Loucy (cell line): Measurements from ENCODE around the gene EIF4H.

Experiments used
- H2AFZ ChIP-seq: fragments of 200-600 bp; sonication (generic); 2 replicates; pipeline ENCODE4 v1.6.0; 2016; ENCODE audit warnings: antibody characterized with exemption, mild to moderate bottlenecking, low read length, moderate library complexity
- H3F3A ChIP-seq: fragments of 200-600 bp; 2 replicates; pipeline ENCODE4 v1.6.0; 2016; ENCODE audit warnings: antibody characterized with exemption, low read depth, mild to moderate bottlenecking
- H3K27me3 ChIP-seq: fragments of 200-600 bp; sonication (generic); 2 replicates; pipeline ENCODE4 v1.6.1; 2014; ENCODE audit warnings: low read length, mild to moderate bottlenecking; ENCODE audit not compliant: insufficient read depth, poor library complexity, severe bottlenecking
- H3K36me3 ChIP-seq: fragments of 200-600 bp; sonication (generic); 2 replicates; pipeline ENCODE4 v1.6.1; 2016; ENCODE audit warnings: low read length; ENCODE audit not compliant: insufficient read depth
- H3K4me1 ChIP-seq: fragments of 200-600 bp; sonication (generic); 2 replicates; pipeline ENCODE4 v1.5.1; 2014; ENCODE audit warnings: low read length, mild to moderate bottlenecking; ENCODE audit not compliant: insufficient read depth, poor library complexity, severe bottlenecking
- H3K4me2 ChIP-seq: fragments of 200-600 bp; sonication (generic); 2 replicates; pipeline ENCODE4 v1.6.0; 2014; ENCODE audit warnings: antibody characterized with exemption, low read length, low read depth, mild to moderate bottlenecking; ENCODE audit not compliant: poor library complexity, severe bottlenecking
- H3K4me3 ChIP-seq: fragments of 200-600 bp; sonication (generic); 2 replicates; pipeline ENCODE4 v1.5.1; 2014; ENCODE audit warnings: low read length, mild to moderate bottlenecking, mixed read lengths; ENCODE audit not compliant: poor library complexity, severe bottlenecking
- H3K79me2 ChIP-seq: fragments of 200-600 bp; sonication (generic); 2 replicates; pipeline ENCODE4 v1.6.1; 2014; ENCODE audit warnings: low read length; ENCODE audit not compliant: insufficient read depth
- H3K9ac ChIP-seq: fragments of 200-600 bp; sonication (generic); 2 replicates; pipeline ENCODE4 v1.6.0; 2014; ENCODE audit warnings: mild to moderate bottlenecking, low read depth, low read length, moderate library complexity; ENCODE audit not compliant: poor library complexity, severe bottlenecking
- H3K9me2 ChIP-seq: fragments of 200-600 bp; sonication (generic); replicated peaks from 2 replicates; pipeline ENCODE4 v1.6.1; 2016; ENCODE audit warnings: low read depth, low read length, mixed read lengths
- H3K9me3 ChIP-seq: fragments of 200-600 bp; sonication (generic); 2 replicates; pipeline ENCODE4 v1.6.1; 2014; ENCODE audit warnings: mild to moderate bottlenecking, antibody characterized with exemption, low read length, low read depth; ENCODE audit not compliant: insufficient read depth
- H4K20me1 ChIP-seq: fragments of 200-600 bp; sonication (generic); 2 replicates; pipeline ENCODE4 v1.6.0; 2014; ENCODE audit warnings: antibody characterized with exemption, low read length, mild to moderate bottlenecking; ENCODE audit not compliant: insufficient read depth, poor library complexity, severe bottlenecking
- EZH2phosphoT487 ChIP-seq: fragments of 200-600 bp; IDR thresholded peaks from 2 replicates; pipeline ENCODE4 v1.6.1; 2018; ENCODE audit warnings: antibody characterized with exemption, mild to moderate bottlenecking, moderate library complexity, borderline replicate concordance
- TF ChIP-seq, protein P1 (sequence below): fragments of 200-600 bp; sonication (generic); conservative IDR thresholded peaks from 2 replicates; pipeline ENCODE4 v1.5.1; 2014; ENCODE audit warnings: mild to moderate bottlenecking, antibody characterized with exemption, low read length

Gene EIF4H

GRCh38 chr7:74138945-74139843 lies 35.0 kb upstream of the EIF4H start:
- Histone ChIP-seq H3K4me3 (no peak overlapping the region), H4K20me1 (no peaks in the 10 kb centered on the region), H3K36me3 (no peaks in the 10 kb centered on the region), H3K4me2 (no peak overlapping the region), H3K9me2 (no peaks in the 10 kb centered on the region), H3K9me3 (no peaks in the 10 kb centered on the region), H3K79me2 (no peaks in the 10 kb centered on the region), H3K9ac (no peak overlapping the region), H3K27me3 (no peaks in the 10 kb centered on the region), H2AFZ (no peak overlapping the region), H3F3A (no peaks in the 10 kb centered on the region), H3K4me1 (no peaks in the 10 kb centered on the region)
- no peak for TF ChIP-seq EZH2phosphoT487
- TF ChIP-seq, protein P1, sequence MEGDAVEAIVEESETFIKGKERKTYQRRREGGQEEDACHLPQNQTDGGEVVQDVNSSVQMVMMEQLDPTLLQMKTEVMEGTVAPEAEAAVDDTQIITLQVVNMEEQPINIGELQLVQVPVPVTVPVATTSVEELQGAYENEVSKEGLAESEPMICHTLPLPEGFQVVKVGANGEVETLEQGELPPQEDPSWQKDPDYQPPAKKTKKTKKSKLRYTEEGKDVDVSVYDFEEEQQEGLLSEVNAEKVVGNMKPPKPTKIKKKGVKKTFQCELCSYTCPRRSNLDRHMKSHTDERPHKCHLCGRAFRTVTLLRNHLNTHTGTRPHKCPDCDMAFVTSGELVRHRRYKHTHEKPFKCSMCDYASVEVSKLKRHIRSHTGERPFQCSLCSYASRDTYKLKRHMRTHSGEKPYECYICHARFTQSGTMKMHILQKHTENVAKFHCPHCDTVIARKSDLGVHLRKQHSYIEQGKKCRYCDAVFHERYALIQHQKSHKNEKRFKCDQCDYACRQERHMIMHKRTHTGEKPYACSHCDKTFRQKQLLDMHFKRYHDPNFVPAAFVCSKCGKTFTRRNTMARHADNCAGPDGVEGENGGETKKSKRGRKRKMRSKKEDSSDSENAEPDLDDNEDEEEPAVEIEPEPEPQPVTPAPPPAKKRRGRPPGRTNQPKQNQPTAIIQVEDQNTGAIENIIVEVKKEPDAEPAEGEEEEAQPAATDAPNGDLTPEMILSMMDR, result no peak

GRCh38 chr7:74141705-74142104 lies 32.5 kb upstream of the EIF4H start:
- no peak overlapping the region for H2AFZ ChIP-seq
- no peaks in the 10 kb centered on the region for H3K4me1 ChIP-seq
- H3K36me3 ChIP-seq, result no peaks in the 10 kb centered on the region
- no peaks in the 10 kb centered on the region for H3K9me2 ChIP-seq
- no peaks in the 10 kb centered on the region for H3K79me2 ChIP-seq
- H3F3A ChIP-seq, result no peaks in the 10 kb centered on the region
- H3K27me3 ChIP-seq, result no peaks in the 10 kb centered on the region
- no peaks in the 10 kb centered on the region for H3K9me3 ChIP-seq
- TF ChIP-seq, protein P1, result no peak
- TF ChIP-seq EZH2phosphoT487, result no peak
- no peak overlapping the region for H3K9ac ChIP-seq
- H3K4me2 ChIP-seq, result no peak overlapping the region
- H4K20me1 ChIP-seq, result no peaks in the 10 kb centered on the region
- H3K4me3 ChIP-seq, result no peak overlapping the region

GRCh38 chr7:74143383-74143782 lies 30.8 kb upstream of the EIF4H start:
- Histone ChIP-seq H3K4me3 (no peak overlapping the region), H3K36me3 (no peaks in the 10 kb centered on the region), H3K4me2 (no peak overlapping the region), H3K79me2 (no peaks in the 10 kb centered on the region), H2AFZ (no peak overlapping the region), H3K9me3 (no peaks in the 10 kb centered on the region), H3K9me2 (no peaks in the 10 kb centered on the region), H3K27me3 (no peaks in the 10 kb centered on the region), H3K4me1 (no peaks in the 10 kb centered on the region), H4K20me1 (no peaks in the 10 kb centered on the region), H3K9ac (no peak overlapping the region), H3F3A (no peaks in the 10 kb centered on the region)
- TF ChIP-seq EZH2phosphoT487, result no peak
- TF ChIP-seq, protein P1, result no peak
